ENCODE results near the gene HECTD4. TPM values are rescaled to one million over a fixed set of nuclear protein-coding genes. Genes with fewer than 3 reads are reported as not detected.
"Not testable (repeated sequence)": the region's sequence is repeated elsewhere in the genome, so short reads cannot be mapped to it uniquely, and the experiment has no call there.

HECTD4 gene
- total and polyA plus RNA-seq, 12 donors, result 17.5 to 50.0 (median 27.7) TPM

GRCh38 chr12:112419297-112420133 lies 37.3 kb upstream of the HECTD4 start:
- Histone ChIP-seq H3K4me1 (replicated peaks in 1 of 2) (peaks cover 21 to 46% of the 10 kb centered on the region in 2 donors), H3K9me3 (replicated peaks in 1 of 3) (no peaks in the 10 kb centered on the region), H3K27ac (peak overlapping the region; percentile 91 to 99 (median 94)), H3K4me3 (peak overlapping the region; percentile 15 to 88 (median 74)), H3K27me3 (no peaks in the 10 kb centered on the region), H3K36me3 (replicated peaks in 1 of 2) (no peaks in the 10 kb centered on the region)
- intact Hi-C loops (cut with DNase I), result no loop called here
- DNase-seq, result peak; percentile 58 to 85 (median 81)
- TF ChIP-seq CTCF (IDR thresholded peaks at IDR 0.05) (no peak), POLR2A (IDR thresholded peaks at IDR 0.05) (peak in 1 of 2 donors; percentile 39)
- 3 to 10% (median 5%) methylated on average over 10 to 31 of the region's 31 CpGs for WGBS, 4 donors

- Histone ChIP-seq H3K27me3 (no peaks in the 10 kb centered on the region), H3K9me3 (replicated peaks in 1 of 3) (no peaks in the 10 kb centered on the region), H3K36me3 (replicated peaks in 1 of 2) (no peaks in the 10 kb centered on the region), H3K27ac (peak within 1 kb of the TSS; percentile 91 to 99 (median 94)), H3K4me1 (replicated peaks in 1 of 2) (peaks cover 21 to 46% of the 10 kb centered on the region in 2 donors), H3K4me3 (peak within 1 kb of the TSS; percentile 15 to 95 (median 76))
- 0% methylated on average over 15 to 89 of the region's 89 CpGs; no CpG with 5 or more reads in 1 of the 4 donors for WGBS, 4 donors
- peak; percentile 83 to 91 (median 88) for DNase-seq
- TF ChIP-seq POLR2A (IDR thresholded peaks at IDR 0.05), result peak; percentile 81 to 90
- TF ChIP-seq CTCF (IDR thresholded peaks at IDR 0.05), result peak in 3 of 6 experiments; percentile 26 to 39 (median 36)
- intact Hi-C loops (cut with DNase I), result no loop called here
These were observed 36.5 kb upstream of the HECTD4 start, which contains the start of gene PTPN11 for GRCh38 chr12:112418608-112419296. PTPN11 (plus strand) TSS chr12:112418947; CDS start chr12:112419112, 165 bp downstream.

DNA sequence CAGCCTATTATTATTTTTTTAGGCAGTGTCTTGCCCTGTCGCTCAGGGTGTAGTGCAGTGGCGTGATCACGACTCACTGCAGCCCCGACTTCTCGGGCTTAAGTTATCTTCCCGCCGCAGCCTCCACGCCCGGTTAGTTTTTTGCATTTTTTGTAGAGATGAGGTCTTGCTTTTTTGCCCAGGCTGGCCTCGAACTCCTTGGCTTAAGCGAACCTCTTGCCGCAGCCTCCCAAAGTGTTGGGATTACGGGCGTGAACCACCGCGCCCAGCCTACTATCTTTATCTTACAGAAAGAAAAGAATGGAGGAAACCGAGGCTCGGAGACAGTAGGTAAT lies 36.0 kb upstream of the HECTD4 start:
- TF ChIP-seq POLR2A (IDR thresholded peaks at IDR 0.05), result no peak
- TF ChIP-seq CTCF (IDR thresholded peaks at IDR 0.05), result no peak
- Histone ChIP-seq H3K27me3 (no peaks in the 10 kb centered on the region), H3K36me3 (replicated peaks in 1 of 2) (no peaks in the 10 kb centered on the region), H3K9me3 (replicated peaks in 1 of 3) (no peaks in the 10 kb centered on the region), H3K4me1 (replicated peaks in 1 of 2) (peaks cover 21 to 45% of the 10 kb centered on the region in 2 donors), H3K4me3 (peak overlapping the region in 3 of 4 donors; percentile 64 to 95 (median 88)), H3K27ac (peak overlapping the region; percentile 91 to 99 (median 94))
- WGBS, 4 donors, result 1 to 2% (median 2%) methylated on average over 18 of the region's 18 CpGs
- intact Hi-C loops (cut with DNase I), result no loop called here
- peak in 1 of 7 donors; percentile 3 for DNase-seq

DNA sequence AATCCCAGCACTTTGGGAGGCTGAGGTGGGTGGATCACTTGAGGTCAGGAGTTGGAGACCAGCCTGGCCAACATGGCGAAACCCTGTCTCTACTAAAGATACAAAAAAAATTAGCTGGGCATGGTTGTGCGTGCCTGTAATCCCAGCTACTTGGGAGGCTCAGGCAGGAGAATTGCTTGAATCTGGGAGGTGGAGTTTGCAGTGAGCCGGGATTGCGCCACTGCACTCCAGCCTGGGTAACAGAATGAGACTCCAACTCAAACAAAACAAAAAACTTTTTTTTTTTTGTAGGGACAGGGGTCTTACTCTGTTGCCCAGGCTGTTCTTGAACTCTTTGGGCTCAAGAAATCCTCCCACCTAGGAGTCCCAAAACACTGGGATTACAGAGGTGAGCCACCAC lies 33.2 kb upstream of the HECTD4 start:
- H3K27ac ChIP-seq; H3K9me3 ChIP-seq (replicated peaks in 1 of 3); H3K4me3 ChIP-seq; H3K36me3 ChIP-seq (replicated peaks in 1 of 2); DNase-seq; intact Hi-C loops (cut with DNase I); H3K27me3 ChIP-seq: not testable (repeated sequence)
- 87 to 94% (median 89%) methylated on average over 4 of the region's 4 CpGs for WGBS, 4 donors
- H3K4me1 ChIP-seq (replicated peaks in 1 of 2), result peaks cover 18 to 19% of the 10 kb centered on the region in 2 donors
